A673 (cell line): ENCODE data around the gene LCE7A.

Source experiments
- EZH2 ChIP-seq: fragments of 200-600 bp; sonication (generic); IDR thresholded peaks from 2 replicates; pipeline ENCODE4 v1.6.1; 2017; ENCODE audit warnings: borderline replicate concordance, low read depth, mild to moderate bottlenecking, mixed read lengths, antibody characterized with exemption, low read length; ENCODE audit not compliant: poor library complexity, severe bottlenecking
- TF ChIP-seq, protein P1 (sequence below): fragments of 300-800, 200-600 bp; sonication (generic); conservative IDR thresholded peaks from 2 replicates; pipeline ENCODE4 v1.5.1; 2017; ENCODE audit warnings: low read depth, mild to moderate bottlenecking, antibody characterized with exemption, low read length, moderate library complexity, mixed read lengths

DNA sequence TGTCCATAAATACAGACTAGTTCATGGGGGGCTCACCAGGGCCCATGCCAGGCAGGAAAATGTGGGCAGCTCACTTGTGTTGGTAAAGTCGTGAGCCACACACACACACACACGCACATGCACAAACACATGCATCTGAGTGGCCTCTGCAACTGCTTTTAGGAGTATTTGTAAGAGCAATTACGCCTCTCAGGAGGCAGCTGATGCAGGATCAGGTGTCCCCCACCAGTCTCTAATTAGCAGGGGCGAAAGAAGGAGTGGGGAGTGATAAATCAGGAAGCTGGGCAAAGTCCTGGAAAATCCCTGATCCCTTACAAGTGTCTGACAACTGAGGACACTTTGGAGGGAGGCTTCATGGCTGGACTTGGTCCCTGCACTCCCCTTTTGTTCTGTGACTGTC lies 42.8 kb downstream of the LCE7A start:
- TF ChIP-seq, protein P1, sequence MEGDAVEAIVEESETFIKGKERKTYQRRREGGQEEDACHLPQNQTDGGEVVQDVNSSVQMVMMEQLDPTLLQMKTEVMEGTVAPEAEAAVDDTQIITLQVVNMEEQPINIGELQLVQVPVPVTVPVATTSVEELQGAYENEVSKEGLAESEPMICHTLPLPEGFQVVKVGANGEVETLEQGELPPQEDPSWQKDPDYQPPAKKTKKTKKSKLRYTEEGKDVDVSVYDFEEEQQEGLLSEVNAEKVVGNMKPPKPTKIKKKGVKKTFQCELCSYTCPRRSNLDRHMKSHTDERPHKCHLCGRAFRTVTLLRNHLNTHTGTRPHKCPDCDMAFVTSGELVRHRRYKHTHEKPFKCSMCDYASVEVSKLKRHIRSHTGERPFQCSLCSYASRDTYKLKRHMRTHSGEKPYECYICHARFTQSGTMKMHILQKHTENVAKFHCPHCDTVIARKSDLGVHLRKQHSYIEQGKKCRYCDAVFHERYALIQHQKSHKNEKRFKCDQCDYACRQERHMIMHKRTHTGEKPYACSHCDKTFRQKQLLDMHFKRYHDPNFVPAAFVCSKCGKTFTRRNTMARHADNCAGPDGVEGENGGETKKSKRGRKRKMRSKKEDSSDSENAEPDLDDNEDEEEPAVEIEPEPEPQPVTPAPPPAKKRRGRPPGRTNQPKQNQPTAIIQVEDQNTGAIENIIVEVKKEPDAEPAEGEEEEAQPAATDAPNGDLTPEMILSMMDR, result no peak
- no peak for TF ChIP-seq EZH2
